Endothelial cell of umbilical vein (primary cell): ENCODE results near the gene ZNF219. TPM values are rescaled to one million over a fixed set of nuclear protein-coding genes. Genes with fewer than 3 reads are reported as not detected.

ENCODE experiments used
- BruUV-seq: library from RNA; stranded (reverse); fragments of 400-500 nt; replicated peaks from 2 replicates; lab custom pipeline; 2021; lab: Mats Ljungman, UMichigan
- CTCF ChIA-PET: fragments of 300-600, 350-600 bp; sonication (Branson Sonifier 250); formaldehyde crosslinking; loops from one replicate; lab custom pipeline; 2021; ENCODE audit warnings: antibody characterized with exemption, inconsistent platforms; lab: Charles Lee
- POLR2A ChIA-PET: fragments of 300-600, 350-600 bp; sonication (Branson Sonifier 250); formaldehyde crosslinking; loops from one replicate; lab custom pipeline; 2021; ENCODE audit warnings: antibody characterized with exemption, inconsistent platforms; lab: Charles Lee
- DNase-seq: peaks from one replicate; pipeline ENCODE4 v3.0.0-alpha.2; 2011; ENCODE audit warnings: low read depth, low spot score
- FAIRE-seq: peaks from 2 replicates; lab custom pipeline; 2011; peaks lifted over from hg19 to GRCh38; lab: Jason Lieb, UNC
- H2AFZ ChIP-seq: 2 replicates; pipeline ENCODE4 v1.6.0; 2012; ENCODE audit warnings: low read depth, low read length, control low read depth, inconsistent platforms
- H3K27ac ChIP-seq: 2 replicates; pipeline ENCODE4 v1.5.1; 2011; ENCODE audit warnings: low read depth, mild to moderate bottlenecking, control low read depth, low read length, moderate library complexity; ENCODE audit not compliant: insufficient read depth
- H3K27me3 ChIP-seq, 2 experiments: 2 replicates each; pipeline versions ENCODE4 v1.6.0 to v1.6.1; 2011; ENCODE audit warnings: low read length in 2 of 2, mixed read lengths in 1 of 2; ENCODE audit not compliant: control insufficient read depth in 2 of 2, insufficient read depth in 2 of 2
- H3K36me3 ChIP-seq, 2 experiments: 2 replicates in 1 of 2; 3 replicates in 1 of 2; pipeline ENCODE4 v1.5.1; 2011; ENCODE audit warnings: low read length in 2 of 2, mild to moderate bottlenecking in 1 of 2, moderate library complexity in 1 of 2; ENCODE audit not compliant: control insufficient read depth in 2 of 2, insufficient read depth in 2 of 2; ENCODE audit errors: extremely low read depth in 1 of 2
- H3K4me1 ChIP-seq: 3 replicates; pipeline ENCODE4 v1.5.1; 2011; ENCODE audit warnings: mild to moderate bottlenecking, low read length; ENCODE audit not compliant: control insufficient read depth, insufficient read depth; ENCODE audit errors: extremely low read depth
- H3K4me2 ChIP-seq: 2 replicates; pipeline ENCODE4 v1.6.1; 2011; ENCODE audit warnings: low read length, control low read depth, mixed read lengths; ENCODE audit not compliant: insufficient read depth
- H3K4me3 ChIP-seq, 3 experiments: fragments of 200-600 bp in 1 of 3; sonication (generic), shearing (Covaris generic) in 1 of 3; replicated peaks in 1 of 3; 2 replicates each; pipeline ENCODE4 v1.5.1; 2011 to 2016; ENCODE audit warnings: control low read depth in 3 of 3, low read length in 3 of 3, mild to moderate bottlenecking in 2 of 3, inconsistent platforms in 1 of 3, low read depth in 1 of 3, moderate library complexity in 1 of 3; ENCODE audit not compliant: insufficient read depth in 1 of 3
- H3K79me2 ChIP-seq: 2 replicates; pipeline ENCODE4 v1.6.0; 2012; ENCODE audit warnings: low read length, inconsistent platforms; ENCODE audit not compliant: control insufficient read depth, insufficient read depth
- H3K9ac ChIP-seq: replicated peaks from 2 replicates; pipeline ENCODE3; 2011; ENCODE audit warnings: low read length, control low read depth; ENCODE audit not compliant: insufficient read depth; ENCODE audit errors: extremely low read depth
- H3K9me1 ChIP-seq: replicated peaks from 3 replicates; pipeline ENCODE4 v1.6.0; 2011; ENCODE audit warnings: mild to moderate bottlenecking, low read length; ENCODE audit not compliant: control insufficient read depth, insufficient read depth; ENCODE audit errors: extremely low read depth
- H3K9me3 ChIP-seq: replicated peaks from 2 replicates; pipeline ENCODE4 v1.5.1; 2012; ENCODE audit warnings: low read length, inconsistent platforms; ENCODE audit not compliant: control insufficient read depth, insufficient read depth
- H4K20me1 ChIP-seq: replicated peaks from 2 replicates; pipeline ENCODE3; 2011; ENCODE audit warnings: mild to moderate bottlenecking, low read length; ENCODE audit not compliant: control insufficient read depth, insufficient read depth; ENCODE audit errors: extremely low read depth
- CTCF ChIP-seq, 2 donors: IDR thresholded peaks; 1 replicate in 1 of 2; 2 replicates in 1 of 2; pipeline ENCODE4 v1.5.1; 2011; ENCODE audit warnings: low read length in 2 of 2, mild to moderate bottlenecking in 2 of 2, moderate library complexity in 2 of 2, control low read depth in 1 of 2, inconsistent platforms in 1 of 2, low read depth in 1 of 2; ENCODE audit not compliant: insufficient read depth in 1 of 2; ENCODE audit errors: extremely low read depth in 1 of 2
- EZH2 ChIP-seq: IDR thresholded peaks from 2 replicates; pipeline ENCODE4 v1.6.1; 2012; ENCODE audit warnings: borderline replicate concordance, low read depth, mild to moderate bottlenecking, moderate library complexity, low read length, inconsistent platforms; ENCODE audit not compliant: severe bottlenecking
- FOS ChIP-seq: IDR thresholded peaks from 2 replicates; pipeline ENCODE4 v1.6.1; 2011; ENCODE audit warnings: mild to moderate bottlenecking, low read length, moderate library complexity, borderline replicate concordance; ENCODE audit not compliant: insufficient read depth
- JUN ChIP-seq: IDR thresholded peaks from 2 replicates; pipeline ENCODE4 v1.6.1; 2011; ENCODE audit warnings: borderline replicate concordance, low read depth; ENCODE audit not compliant: insufficient read length, insufficient read depth
- POLR2A ChIP-seq: IDR thresholded peaks from 2 replicates; pipeline ENCODE4 v1.6.1; 2012; ENCODE audit warnings: low read depth, mild to moderate bottlenecking, control low read depth, low read length
- POLR2AphosphoS5 ChIP-seq: IDR thresholded peaks from 2 replicates; pipeline ENCODE4 v1.6.1; 2012; ENCODE audit warnings: low read depth, mild to moderate bottlenecking, control low read depth, low read length, moderate library complexity; ENCODE audit not compliant: insufficient read depth
- dilution Hi-C: fragments of 300-500 bp; cut with MboI; formaldehyde crosslinking; loops from one replicate; pipeline ENCODE4 v1.15.0; 2019; ENCODE audit warnings: low sequenced_read_pairs; ENCODE audit not compliant: extremely low pct_ligation_motif_present
- intact Hi-C: fragments of 100-400 bp; cut with micrococcal nuclease; formaldehyde crosslinking; loops from one replicate; pipeline ENCODE4 v1.10.0; 2022
- polyA plus RNA-seq, 4 experiments: library from polyadenylated mRNA; depleted of rRNA in 3 of 4; stranded (reverse) in 3 of 4; unstranded in 1 of 4; fragments of >200 nt; gene quantifications; 2 replicates each; pipeline versions ENCODE4 v1.2.1 to v1.2.3, GENCODE V29; 2011 to 2012; ENCODE audit warnings: missing spikeins in 1 of 4
- total RNA-seq: library from RNA; stranded (reverse); gene quantifications from 2 replicates; pipeline ENCODE4 v1.2.3, GENCODE V29; 2021

The ZNF219 gene
- total and polyA plus RNA-seq, 2 donors (not counting 3 experiments of a cell fraction or from before 2014, with no cell fraction given), result 13.2 to 15.2 TPM

DNA sequence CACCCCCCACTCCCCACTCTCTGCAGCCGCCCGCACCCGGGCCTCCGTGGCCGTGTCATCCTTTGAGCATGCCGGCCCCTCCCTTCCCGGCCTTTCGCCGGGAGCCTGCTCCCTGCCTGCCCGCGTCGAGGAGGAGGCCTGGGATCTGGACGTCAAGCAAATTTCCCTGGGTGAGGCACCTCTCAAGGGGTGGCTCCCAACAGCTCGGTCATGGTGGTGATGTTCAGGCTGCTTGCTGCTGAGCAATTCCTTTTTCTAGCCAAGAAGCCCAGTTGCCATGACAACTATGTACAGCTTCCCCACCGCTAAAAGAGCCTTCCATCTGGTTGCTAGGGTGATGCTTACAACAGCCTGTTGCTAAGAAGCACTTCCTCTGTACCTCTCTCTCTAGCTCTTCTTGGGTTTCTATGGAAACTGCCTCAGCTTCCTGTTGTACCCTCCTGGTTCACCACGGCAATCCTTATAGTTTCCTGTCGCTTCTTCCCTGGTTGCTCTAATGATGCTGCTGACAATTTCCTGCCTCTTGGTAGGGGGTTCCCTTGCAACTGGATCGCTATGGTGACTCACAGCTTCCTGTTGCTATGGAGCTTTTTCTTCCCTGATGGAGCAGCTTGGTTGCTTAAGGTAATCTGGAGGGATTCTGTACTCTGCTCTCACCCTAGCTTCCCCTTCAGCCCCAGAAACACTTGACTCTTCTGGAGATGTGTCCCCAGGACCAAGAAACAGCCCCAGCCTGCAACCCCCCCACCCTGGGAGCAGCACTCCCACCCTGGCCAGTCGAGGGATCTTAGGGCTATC is 11.0 kb downstream of the ZNF219 start:
- peak; percentile 88 for TF ChIP-seq JUN
- no peak for TF ChIP-seq EZH2
- TF ChIP-seq FOS, result peak; percentile 87
- TF ChIP-seq POLR2AphosphoS5, result peak; percentile 32
- TF ChIP-seq POLR2A, result peak; percentile 20
- TF ChIP-seq CTCF (IDR thresholded peaks at IDR 0.05; ENCODE audit: extremely low read depth in 1 of 2, insufficient read depth in 1 of 2, low read depth in 1 of 2, low read length in 2 of 2), result no peak
- FAIRE-seq, result peak; percentile 92
- H2AFZ ChIP-seq, result no peak overlapping the region

More for the DNA sequence above, 11.0 kb downstream of the ZNF219 start:
- Histone ChIP-seq H3K36me3 (peaks cover 0 to 3% of the 10 kb centered on the region in 2 experiments), H3K9me1 (no peaks in the 10 kb centered on the region), H3K79me2 (no peaks in the 10 kb centered on the region), H3K27ac (no peak overlapping the region), H4K20me1 (no peaks in the 10 kb centered on the region), H3K4me1 (no peaks in the 10 kb centered on the region), H3K4me3 (no peak overlapping the region), H3K27me3 (no peaks in the 10 kb centered on the region), H3K4me2 (no peak overlapping the region), H3K9ac (no peak overlapping the region), H3K9me3 (no peaks in the 10 kb centered on the region)
- BruUV-seq, result no TSS peak
- intact Hi-C loops, result loop anchor here (1.0 kb wide), 1 partner anchor 16 kb away; no protein-coding TSS in a partner anchor
- CTCF ChIA-PET, result interaction anchor here (1.3 to 5.8 kb wide), 6 partner anchors 16 to 73 kb away, joined by 4 to 60 read pairs (median 18); partner anchors contain the start of gene ARHGEF40
- dilution Hi-C loops, result no loop called here
- POLR2A ChIA-PET, result interaction anchor here (1.3 kb wide), 1 partner anchor 17 kb away, joined by 4 read pairs; no protein-coding TSS in a partner anchor
- DNase-seq, result peak; percentile 85
